Stimulated activated effector memory CD8-positive, alpha-beta T cell treated with anti-CD3 and anti-CD28 coated beads, Interleukin-12 subunit alpha, Interleukin-12 subunit beta, amount 100 ng/mL, for 72 hours (primary cell): ENCODE results near the gene CLDN5.

ENCODE experiments used
- ATAC-seq: fragments of 150-1000 bp; cut with Tn5 transposase; 2 replicates; pipeline ENCODE4 v1.10.0; 2021
- DNase-seq, 2 donors: peaks; one replicate each; pipeline ENCODE4 v3.0.0; 2021 to 2022; ENCODE audit warnings: low spot score in 2 of 2
- H3K27ac Mint-ChIP-seq: one replicate; pipeline ENCODE4 v1.8.0; 2022; ENCODE audit warnings: mild to moderate bottlenecking, mixed read lengths
- H3K36me3 Mint-ChIP-seq: one replicate; pipeline ENCODE4 v1.8.0; 2022; ENCODE audit warnings: mild to moderate bottlenecking, mixed read lengths
- H3K4me1 Mint-ChIP-seq: one replicate; pipeline ENCODE4 v1.8.0; 2022; ENCODE audit warnings: mixed read lengths
- H3K4me3 Mint-ChIP-seq: one replicate; pipeline ENCODE4 v1.8.0; 2022; ENCODE audit warnings: mild to moderate bottlenecking, mixed read lengths
- H3K9me3 Mint-ChIP-seq: one replicate; pipeline ENCODE4 v1.8.0; 2022; ENCODE audit warnings: mixed read lengths

Gene CLDN5

DNA sequence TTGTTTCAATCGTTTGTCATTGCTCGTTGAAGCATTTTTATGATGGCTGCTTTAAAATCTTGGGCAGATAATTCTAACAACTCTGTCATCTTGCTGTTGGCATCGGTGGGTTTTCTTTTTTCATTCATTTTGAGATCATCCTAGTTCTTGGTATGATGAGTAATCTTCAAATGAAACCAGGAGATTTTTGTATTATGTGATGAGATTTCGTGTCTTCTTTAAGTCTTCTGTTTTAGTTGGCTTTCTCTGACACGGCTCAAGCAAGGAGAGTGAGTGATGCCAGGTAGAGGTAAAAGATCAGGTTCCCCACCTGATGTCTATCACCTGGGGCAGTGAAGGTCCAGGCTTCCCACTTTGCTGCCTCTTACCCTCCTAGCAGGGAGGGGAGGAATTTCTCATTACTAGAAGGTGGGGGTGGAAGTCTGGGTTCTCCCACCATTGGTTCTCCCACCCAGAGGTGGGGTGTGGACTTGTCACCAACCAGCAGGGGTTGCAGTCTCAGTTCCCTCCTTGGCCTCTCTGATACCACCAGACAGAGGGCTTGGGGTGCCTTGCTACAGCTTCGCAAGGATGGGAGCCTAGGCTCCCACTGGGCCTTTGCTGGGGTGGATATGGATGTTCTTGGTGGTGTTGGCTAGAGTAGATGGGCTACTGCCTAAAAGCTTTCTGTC is 31.6 kb downstream of the CLDN5 start:
- ATAC-seq (peak; percentile 79), DNase-seq (no peak)
- Mint-ChIP-seq H3K9me3 (no peaks in the 10 kb centered on the region), H3K4me1 (peaks cover 20% of the 10 kb centered on the region), H3K36me3 (peaks cover 97% of the 10 kb centered on the region), H3K4me3 (peak overlapping the region; percentile 11), H3K27ac (peak overlapping the region; percentile 51)

DNA sequence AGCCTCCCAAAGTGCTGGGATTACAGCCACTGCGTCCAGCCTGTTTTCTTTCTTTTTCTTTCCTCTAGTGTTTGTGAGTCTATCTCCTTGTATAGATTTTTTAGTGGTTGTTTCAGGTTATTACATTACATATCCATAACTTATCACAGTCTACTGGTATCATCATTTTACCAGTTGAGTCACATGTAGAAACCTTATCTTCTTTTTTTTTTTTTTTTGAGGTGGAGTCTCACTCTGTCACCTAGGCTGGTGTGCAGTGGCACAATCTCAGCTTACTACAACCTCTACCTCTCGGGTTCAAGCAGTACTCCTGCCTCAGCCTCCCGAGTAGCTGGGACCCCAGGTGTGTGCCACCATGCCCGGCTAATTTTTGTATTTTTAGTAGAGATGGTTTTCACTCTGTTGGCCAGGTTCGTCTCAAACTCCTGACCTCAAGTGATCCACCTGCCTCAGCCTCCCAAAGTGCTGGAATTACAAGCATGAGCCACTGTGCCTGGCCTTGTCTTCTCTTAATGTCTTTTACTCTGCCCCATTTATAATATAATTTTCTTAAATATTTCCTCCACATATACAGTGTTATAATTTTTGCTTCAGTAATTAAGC is 33.5 kb downstream of the CLDN5 start:
- ATAC-seq (peak; percentile 45), DNase-seq (no peak)
- peaks cover 98% of the 10 kb centered on the region for H3K36me3 Mint-ChIP-seq
- H3K4me3 Mint-ChIP-seq = no peak overlapping the region
- H3K9me3 Mint-ChIP-seq = no peaks in the 10 kb centered on the region
- peaks cover 20% of the 10 kb centered on the region for H3K4me1 Mint-ChIP-seq
- no peak overlapping the region for H3K27ac Mint-ChIP-seq

DNA sequence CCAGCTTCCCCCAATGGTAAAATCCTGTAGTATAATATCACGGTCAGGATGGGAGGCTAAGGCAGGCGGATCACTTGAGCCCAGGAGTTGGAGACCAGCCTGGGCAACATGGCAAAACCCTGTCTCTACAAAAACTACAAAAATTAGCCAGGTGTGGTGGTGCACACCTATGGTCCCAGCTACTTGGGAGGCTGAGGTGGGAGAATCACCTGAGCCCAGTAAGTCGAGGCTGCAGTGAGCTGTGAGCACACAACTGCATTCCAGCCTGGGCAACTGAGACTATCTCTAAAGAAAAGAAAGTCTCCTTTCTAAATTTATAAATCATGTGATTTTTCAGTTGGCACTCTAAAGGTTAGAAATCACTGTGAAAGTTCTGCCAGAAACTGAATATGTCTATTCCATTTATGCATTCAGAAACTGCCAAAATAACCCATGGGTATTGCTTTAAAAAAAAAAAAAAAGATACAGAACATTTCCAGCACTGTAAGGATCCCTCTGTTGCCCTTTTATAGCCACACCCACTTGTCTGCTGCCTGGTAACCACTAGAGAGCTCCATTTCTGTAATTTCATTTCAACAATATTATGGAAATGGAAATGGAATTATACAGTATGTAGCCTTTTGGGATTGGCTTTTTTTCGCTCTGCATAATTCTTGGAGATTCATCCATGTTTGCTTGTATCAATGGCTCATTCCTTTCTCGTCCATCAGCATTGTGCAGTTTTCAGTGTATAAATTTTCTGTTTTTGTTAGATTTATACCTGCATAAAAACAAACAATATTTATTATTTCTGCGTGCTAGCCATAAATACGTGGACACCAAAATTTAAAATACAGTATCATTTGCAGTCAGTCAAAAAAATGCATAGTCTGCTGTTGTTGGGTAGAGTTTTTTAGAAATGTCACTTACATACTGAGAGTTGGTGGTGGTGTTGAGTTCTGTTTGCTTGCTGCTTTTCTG is 35.0 kb downstream of the CLDN5 start:
- Mint-ChIP-seq H3K27ac (no peak overlapping the region), H3K36me3 (peaks cover 98% of the 10 kb centered on the region), H3K4me1 (peaks cover 20% of the 10 kb centered on the region), H3K4me3 (no peak overlapping the region), H3K9me3 (no peaks in the 10 kb centered on the region)
- no peak for DNase-seq
- ATAC-seq = no peak

DNA sequence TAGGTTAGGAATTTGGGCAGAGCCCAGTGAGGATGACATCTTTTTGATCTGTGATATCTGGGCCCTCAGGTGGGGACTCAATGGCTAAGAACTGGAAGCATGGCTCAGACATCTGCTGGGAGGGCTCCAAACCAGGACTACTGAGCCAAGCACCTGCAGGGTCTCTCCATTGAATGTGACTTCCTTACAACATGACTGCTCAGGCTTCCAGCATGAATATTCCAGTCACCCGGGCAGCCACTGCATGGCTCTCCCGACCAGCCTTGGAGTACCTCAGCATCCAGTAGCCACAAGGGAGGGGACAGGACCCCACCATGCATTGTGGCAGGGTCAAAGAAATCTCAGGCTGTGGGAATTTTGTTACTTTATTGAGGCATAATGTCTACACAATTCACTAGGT is 35.9 kb downstream of the CLDN5 start:
- ATAC-seq = no peak
- no peak overlapping the region for H3K27ac Mint-ChIP-seq
- H3K4me1 Mint-ChIP-seq = peaks cover 20% of the 10 kb centered on the region
- peaks cover 98% of the 10 kb centered on the region for H3K36me3 Mint-ChIP-seq
- DNase-seq = no peak
- H3K4me3 Mint-ChIP-seq = no peak overlapping the region
- H3K9me3 Mint-ChIP-seq = no peaks in the 10 kb centered on the region

DNA sequence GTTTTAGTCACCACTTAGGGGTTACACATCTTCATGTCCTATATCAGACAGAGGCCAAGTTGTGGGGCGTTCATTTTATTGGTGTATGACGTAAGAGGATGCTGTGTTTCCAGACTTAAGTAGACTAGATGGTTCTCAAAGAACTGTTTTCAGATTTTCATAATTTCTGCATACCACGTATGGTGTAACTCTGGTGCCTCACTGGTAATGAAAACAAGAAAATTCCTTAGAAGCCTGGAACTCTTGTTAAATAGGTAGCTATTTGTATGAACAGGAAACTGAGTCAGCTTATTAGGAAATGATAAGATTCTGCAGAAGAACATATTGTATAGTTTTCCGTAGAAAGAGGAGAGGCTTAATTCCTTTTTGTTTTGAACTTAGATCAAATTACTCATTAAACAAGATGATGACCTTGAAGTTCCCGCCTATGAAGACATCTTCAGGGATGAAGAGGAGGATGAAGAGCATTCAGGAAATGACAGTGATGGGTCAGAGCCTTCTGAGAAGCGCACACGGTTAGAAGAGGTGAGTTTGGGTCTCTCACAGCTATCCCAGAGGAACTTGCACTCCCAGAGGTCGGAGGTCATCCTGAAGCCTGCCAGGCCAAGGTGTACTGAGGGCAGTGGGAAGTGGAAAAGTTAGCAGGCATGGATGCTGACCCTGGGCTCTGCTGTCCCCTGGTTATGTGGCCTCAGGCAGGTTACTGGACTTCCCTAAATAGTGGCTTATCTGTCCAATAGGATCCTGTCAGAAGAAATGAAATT is 40.5 kb downstream of the CLDN5 start:
- H3K4me3 Mint-ChIP-seq = no peak overlapping the region
- no peaks in the 10 kb centered on the region for H3K9me3 Mint-ChIP-seq
- no peak for DNase-seq
- H3K4me1 Mint-ChIP-seq = peaks cover 15% of the 10 kb centered on the region
- peaks cover 95% of the 10 kb centered on the region for H3K36me3 Mint-ChIP-seq
- no peak for ATAC-seq
- H3K27ac Mint-ChIP-seq = no peak overlapping the region

DNA sequence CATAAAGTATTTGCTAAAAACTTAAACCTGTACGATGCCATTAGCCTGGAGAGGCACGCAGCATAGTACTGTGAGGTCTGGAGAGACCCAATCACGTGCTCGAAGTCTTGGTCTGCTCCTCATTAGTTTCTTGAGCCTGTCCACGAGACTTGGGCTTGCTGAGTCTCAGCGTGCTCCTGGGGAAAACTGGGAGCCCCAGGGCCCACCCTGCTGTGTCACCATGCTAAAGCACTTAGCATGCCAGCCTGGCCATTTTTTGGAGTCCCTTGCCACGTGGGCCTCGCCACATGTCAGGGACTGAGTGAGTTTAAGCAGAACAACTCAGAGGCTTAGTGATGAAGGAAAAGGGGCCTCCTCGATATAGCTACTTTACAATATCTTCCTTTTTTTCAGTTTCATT is 41.9 kb downstream of the CLDN5 start:
- ATAC-seq (no peak), DNase-seq (no peak)
- H3K4me3 Mint-ChIP-seq = no peak overlapping the region
- peaks cover 26% of the 10 kb centered on the region for H3K4me1 Mint-ChIP-seq
- no peaks in the 10 kb centered on the region for H3K9me3 Mint-ChIP-seq
- no peak overlapping the region for H3K27ac Mint-ChIP-seq
- H3K36me3 Mint-ChIP-seq = peaks cover 81% of the 10 kb centered on the region

DNA sequence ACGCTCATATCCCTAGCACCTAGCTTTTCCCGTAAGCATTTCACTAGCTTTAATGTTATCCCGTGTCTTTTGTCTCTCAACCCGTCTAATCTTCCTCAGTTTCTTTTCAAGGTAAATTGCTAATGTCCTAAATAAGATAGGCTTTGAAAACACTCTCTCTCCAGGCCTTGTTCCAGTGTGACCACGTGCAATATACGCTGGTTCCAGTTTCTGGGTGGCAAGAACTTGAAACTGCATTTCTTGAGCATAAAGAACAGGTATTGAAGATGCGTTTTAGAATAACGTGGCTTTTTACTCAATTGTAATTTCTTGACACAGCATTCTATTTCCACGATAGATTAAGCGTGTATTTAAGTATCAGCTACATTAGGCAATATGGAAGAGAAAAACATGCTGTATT is 43.4 kb downstream of the CLDN5 start:
- H3K9me3 Mint-ChIP-seq = no peaks in the 10 kb centered on the region
- peaks cover 68% of the 10 kb centered on the region for H3K36me3 Mint-ChIP-seq
- no peak for DNase-seq
- peak overlapping the region; percentile 100 for H3K27ac Mint-ChIP-seq
- H3K4me1 Mint-ChIP-seq = peaks cover 34% of the 10 kb centered on the region
- ATAC-seq = no peak
- peak overlapping the region; percentile 98 for H3K4me3 Mint-ChIP-seq

DNA sequence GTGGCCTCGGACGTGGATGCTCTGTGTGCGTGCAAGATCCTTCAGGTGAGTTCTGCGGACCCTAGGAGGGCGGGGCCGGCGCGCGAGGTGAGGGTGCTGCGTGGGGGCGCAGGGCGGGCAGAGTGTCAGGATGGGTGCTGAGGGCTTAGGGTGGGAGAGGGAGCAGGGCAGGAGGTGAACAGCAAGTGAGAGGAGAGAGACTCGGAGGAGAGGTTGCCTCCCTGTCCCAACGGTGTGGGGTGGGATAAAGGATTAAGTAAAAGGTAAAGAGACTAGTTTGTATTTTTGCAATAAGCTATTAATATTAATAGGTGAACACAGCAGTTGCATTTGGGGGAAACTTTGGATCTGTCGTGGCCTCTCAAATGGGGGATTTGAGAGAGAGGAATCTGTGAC is 44.0 kb downstream of the CLDN5 start:
- H3K4me3 Mint-ChIP-seq = peak overlapping the region; percentile 98
- ATAC-seq (peak; percentile 2), DNase-seq (no peak)
- H3K9me3 Mint-ChIP-seq = no peaks in the 10 kb centered on the region
- peak overlapping the region; percentile 100 for H3K27ac Mint-ChIP-seq
- peaks cover 35% of the 10 kb centered on the region for H3K4me1 Mint-ChIP-seq
- H3K36me3 Mint-ChIP-seq = peaks cover 68% of the 10 kb centered on the region

DNA sequence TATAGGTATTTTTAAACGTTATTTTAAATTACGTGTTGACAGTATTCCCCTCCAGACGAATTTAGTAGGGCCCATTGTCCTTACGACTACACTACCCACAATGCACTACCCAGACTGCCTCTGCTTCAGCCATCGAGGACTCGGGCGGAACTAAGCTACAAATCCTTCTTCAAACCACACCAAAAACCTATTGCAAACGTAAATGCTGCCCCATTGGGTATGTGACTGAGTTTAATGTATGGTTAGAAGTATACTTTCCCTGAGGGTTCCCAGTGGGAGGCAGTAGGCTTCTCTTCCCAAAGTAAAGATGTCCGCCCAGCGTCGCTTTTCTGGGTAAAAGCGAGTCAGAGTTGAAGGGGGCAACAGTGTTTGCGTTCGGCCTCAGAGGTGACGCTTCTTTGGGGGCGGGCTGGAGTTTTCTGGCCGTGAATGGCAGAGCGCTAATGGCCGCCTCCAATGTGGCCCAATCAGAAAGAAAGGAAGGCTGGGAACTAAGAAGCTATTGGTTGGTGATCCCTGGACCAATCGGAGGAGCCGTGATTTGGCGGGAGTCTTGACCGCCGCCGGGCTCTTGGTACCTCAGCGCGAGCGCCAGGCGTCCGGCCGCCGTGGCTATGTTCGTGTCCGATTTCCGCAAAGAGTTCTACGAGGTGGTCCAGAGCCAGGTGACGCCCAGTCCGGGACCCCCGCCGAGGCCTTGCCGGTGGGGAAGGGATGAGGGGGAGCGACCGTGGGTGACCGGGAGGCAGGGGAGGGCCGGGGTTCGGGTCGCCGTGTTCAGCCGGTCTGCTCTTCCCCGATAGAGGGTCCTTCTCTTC is 44.6 kb downstream of the CLDN5 start, which contains the start of gene CDC45:
CDC45 (plus strand) TSS at position 566 of the 818 bp plus-strand sequence; CDS start at position 615, 49 bp downstream.
- DNase-seq (peak; percentile 76 to 93), ATAC-seq (peak; percentile 94)
- peak within 1 kb of the TSS; percentile 98 for H3K4me3 Mint-ChIP-seq
- H3K36me3 Mint-ChIP-seq = peaks cover 68% of the 10 kb centered on the region
- H3K9me3 Mint-ChIP-seq = no peaks in the 10 kb centered on the region
- H3K4me1 Mint-ChIP-seq = peaks cover 35% of the 10 kb centered on the region
- H3K27ac Mint-ChIP-seq = peak within 1 kb of the TSS; percentile 100

DNA sequence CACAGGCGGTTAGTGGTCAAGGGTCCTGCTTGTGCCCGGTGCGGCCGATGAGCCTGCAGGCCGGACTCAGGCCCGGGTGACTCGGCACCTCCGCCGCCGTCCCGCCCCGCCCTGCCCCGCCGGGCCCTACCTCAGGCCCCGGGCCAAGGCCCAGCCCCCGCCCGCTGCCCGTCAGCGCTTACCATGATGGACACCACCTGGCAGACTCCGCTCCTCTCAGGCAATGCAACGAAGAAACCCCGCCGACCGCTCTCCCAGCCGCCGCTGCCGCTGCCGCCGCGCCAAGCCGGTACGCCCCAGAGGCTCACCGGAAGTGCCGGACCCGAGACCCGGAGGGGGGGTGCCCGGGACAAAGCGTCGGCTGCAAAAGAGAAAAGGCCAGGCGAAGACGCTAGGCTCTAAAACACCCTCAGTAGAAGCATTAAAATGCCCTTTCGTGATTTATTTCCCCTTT is 45.3 kb downstream of the CLDN5 start, which contains the start of gene UFD1:
UFD1 (minus strand) TSS at position 293 of the 454 bp plus-strand sequence; CDS start at position 185, 108 bp downstream.
- Mint-ChIP-seq H3K27ac (peak within 1 kb of the TSS; percentile 100), H3K9me3 (no peaks in the 10 kb centered on the region), H3K4me1 (peaks cover 38% of the 10 kb centered on the region), H3K36me3 (peaks cover 68% of the 10 kb centered on the region), H3K4me3 (peak within 1 kb of the TSS; percentile 98)
- DNase-seq = peak; percentile 66 to 91
- ATAC-seq = peak; percentile 74

DNA sequence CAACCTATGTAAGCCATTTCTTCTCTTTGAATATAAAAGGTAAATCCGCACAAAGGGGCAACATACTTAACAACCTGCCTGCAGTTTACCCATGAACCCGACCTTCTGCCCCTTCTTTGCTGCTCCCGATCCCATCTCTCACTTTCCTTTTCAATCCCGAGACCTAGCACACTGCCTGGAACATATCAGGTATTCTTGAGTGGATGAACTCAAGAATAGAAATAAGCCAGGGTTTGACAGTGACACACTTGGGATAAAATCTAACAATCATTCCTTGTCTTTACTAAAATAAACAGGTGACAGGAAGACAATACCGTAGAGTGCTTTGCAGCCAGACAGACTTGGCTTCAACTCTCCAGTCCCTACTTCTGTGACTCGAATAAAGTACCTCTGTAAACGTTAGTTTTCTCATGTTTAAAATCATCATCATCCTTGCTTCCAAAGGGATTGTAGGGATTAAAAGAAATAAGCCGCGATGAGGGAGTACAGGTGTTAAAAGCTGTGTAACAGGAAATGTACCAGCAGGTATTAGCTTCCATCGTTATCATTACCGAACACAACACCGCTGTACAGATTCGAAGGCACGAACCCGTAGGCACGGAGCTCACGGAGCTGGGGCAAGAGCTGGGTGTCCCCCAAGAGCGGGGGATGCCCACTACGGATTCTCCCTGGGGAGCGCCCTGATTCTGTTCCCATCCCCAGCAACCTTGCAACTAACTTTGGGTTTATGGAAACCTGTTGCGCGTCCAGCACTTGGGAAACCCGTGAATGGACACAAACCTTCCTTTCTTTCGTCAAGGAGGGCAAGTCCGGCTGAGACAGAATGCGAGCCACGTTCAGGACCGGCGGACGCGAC is 45.9 kb downstream of the CLDN5 start:
- DNase-seq (no peak), ATAC-seq (no peak)
- Mint-ChIP-seq H3K9me3 (no peaks in the 10 kb centered on the region), H3K27ac (peak overlapping the region; percentile 100), H3K4me3 (peak overlapping the region; percentile 98), H3K36me3 (peaks cover 68% of the 10 kb centered on the region), H3K4me1 (peaks cover 44% of the 10 kb centered on the region)

DNA sequence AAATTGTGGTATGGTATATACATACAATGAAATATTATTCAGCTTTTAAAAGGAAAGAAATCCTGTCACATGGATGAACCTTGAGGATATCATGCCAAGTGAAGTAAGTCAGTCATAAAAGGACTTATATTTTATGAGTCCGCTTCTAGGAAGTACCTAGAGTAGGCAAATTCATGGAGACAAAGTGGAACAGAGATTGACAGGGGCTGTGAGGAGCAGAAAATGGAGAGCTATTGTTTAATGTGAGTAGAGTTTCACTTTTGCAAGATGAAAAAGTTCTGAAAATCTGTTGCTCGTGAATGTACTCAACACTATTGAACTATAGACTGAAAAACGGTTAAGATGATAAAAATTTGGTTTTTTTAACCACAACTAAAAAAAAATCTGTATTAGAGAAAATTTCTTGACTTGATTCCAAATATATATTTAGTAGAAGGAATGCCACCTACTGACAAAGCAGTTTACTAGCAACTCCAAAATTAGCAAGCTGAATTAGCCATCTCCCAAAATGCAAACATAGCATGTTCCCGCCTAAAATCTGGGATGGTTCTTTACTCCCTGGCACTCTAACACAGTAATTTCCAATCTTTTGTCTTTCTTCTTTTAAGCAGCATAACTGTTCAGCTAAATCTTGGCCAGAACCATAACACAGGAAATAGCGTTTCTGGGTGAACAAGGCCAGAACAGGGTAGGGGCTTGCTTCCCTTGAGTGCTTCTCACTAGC is 46.7 kb downstream of the CLDN5 start:
- Mint-ChIP-seq H3K9me3 (no peaks in the 10 kb centered on the region), H3K27ac (peak overlapping the region; percentile 100), H3K4me1 (peaks cover 45% of the 10 kb centered on the region), H3K4me3 (peak overlapping the region; percentile 98), H3K36me3 (peaks cover 64% of the 10 kb centered on the region)
- ATAC-seq (no peak), DNase-seq (no peak)

DNA sequence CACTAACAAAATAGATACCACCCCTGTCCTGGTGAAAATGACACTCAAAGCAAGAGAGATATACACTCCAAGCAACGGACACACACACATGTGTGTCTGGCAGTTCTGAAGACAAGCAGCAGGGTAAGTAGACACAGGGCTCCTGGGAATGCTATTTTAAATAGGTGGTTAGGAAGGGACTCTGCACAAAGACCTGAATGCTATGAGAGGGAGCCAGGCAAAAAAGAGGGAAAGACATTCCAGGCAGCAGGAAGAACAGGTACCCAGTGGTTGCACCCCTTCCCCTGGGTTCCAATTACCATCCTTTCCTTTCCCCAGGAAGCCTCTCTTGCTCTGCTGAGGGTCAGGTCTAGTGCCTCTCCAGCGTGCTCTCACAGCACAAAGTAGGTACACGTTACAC is 48.2 kb downstream of the CLDN5 start:
- Mint-ChIP-seq H3K4me1 (peaks cover 45% of the 10 kb centered on the region), H3K9me3 (no peaks in the 10 kb centered on the region), H3K27ac (peak overlapping the region; percentile 77), H3K4me3 (no peak overlapping the region), H3K36me3 (peaks cover 66% of the 10 kb centered on the region)
- DNase-seq (no peak), ATAC-seq (no peak)
